ENCODE data around the gene SLC25A11.

The SLC25A11 gene

DNA sequence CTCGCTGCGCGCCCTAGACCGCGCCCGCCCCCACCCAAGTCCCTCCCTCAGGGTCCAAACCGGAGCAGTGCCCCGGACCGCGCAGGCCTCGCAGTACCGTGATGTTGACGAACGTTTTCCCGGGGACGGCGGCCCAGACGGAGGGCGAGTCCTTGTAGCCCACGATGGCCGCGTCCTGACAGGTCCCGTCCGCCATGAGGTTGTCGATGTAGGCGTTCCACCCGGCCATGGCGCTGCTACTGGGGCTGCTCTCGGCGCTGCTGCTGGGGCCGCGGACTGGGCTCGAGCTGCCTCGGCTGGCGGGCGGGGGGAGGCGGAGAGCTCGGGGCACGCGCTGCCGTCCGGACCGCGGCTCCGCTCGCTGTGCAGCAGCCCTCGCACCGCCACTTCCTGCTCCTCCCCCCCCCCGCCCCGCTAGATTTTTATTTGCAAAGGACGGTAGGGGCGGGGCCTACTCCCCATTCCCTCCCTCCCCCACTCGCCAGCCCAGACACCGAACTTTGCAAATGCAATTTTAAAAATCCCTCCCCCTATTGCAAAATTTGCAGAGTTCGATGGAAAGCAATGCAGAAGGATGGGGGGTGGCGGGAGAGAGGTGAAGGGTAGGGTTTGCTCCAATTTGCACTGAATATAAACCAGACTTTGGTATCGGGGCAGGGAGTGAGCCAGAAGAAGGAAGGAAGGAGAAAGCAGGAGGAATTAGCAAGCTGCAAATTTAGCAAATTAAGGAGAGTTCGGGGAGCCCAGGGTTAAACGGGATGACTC is 8.5 kb upstream of the SLC25A11 start, which contains the start of gene PFN1:
PFN1 (minus strand) TSS at position 365 of the 765 bp plus-strand sequence; CDS start at position 229, 136 bp downstream.
- H3K18ac ChIP-seq (ENCODE audit: low read length) = peak within 1 kb of the TSS; percentile 96
- H4K8ac ChIP-seq (ENCODE audit: low read depth, low read length) = peak within 1 kb of the TSS; percentile 98
- peak within 1 kb of the TSS; percentile 95 for H3K14ac ChIP-seq (ENCODE audit: low read length)
- peak within 1 kb of the TSS; percentile 99 for H2AK5ac ChIP-seq (ENCODE audit: low read length)
- H4K91ac ChIP-seq (ENCODE audit: low read depth, low read length) = peak within 1 kb of the TSS; percentile 100
- peak within 1 kb of the TSS; percentile 97 for H4K12ac ChIP-seq (ENCODE audit: low read depth, low read length)
- peak within 1 kb of the TSS; percentile 99 for H2BK5ac ChIP-seq (ENCODE audit: low read depth, low read length, poor library complexity)
- H3K36me3 ChIP-seq (ENCODE audit: control insufficient read depth in 1 of 2, insufficient read depth in 2 of 2, low read length in 2 of 2) = peaks cover 23 to 35% of the 10 kb centered on the region in 2 experiments
- no peaks in the 10 kb centered on the region for H3K27me3 ChIP-seq (ENCODE audit: insufficient read depth, low read length)
- H2BK12ac ChIP-seq (ENCODE audit: low read length) = peak within 1 kb of the TSS; percentile 61
- H3K4ac ChIP-seq (ENCODE audit: low read depth, low read length) = peak within 1 kb of the TSS; percentile 96
- peak within 1 kb of the TSS; percentile 47 for H2AFZ ChIP-seq (ENCODE audit: insufficient read depth, low read length, poor library complexity)
- peak within 1 kb of the TSS; percentile 100 for H3K27ac ChIP-seq (ENCODE audit: low read depth, low read length)
- peaks cover 26% of the 10 kb centered on the region for H3K79me2 ChIP-seq (ENCODE audit: control insufficient read depth, insufficient read depth, low read length, poor library complexity)
- no CpG with 5 or more reads among the region's 59 CpGs for WGBS (ENCODE audit: extremely low coverage, insufficient coverage, insufficient read length)
- peak; percentile 83 to 96 for DNase-seq
- H3K79me1 ChIP-seq (ENCODE audit: low read length) = peaks cover 30% of the 10 kb centered on the region
- peak within 1 kb of the TSS; percentile 99 for H2BK120ac ChIP-seq (ENCODE audit: insufficient read depth, low read length, poor library complexity)
- peak within 1 kb of the TSS; percentile 91 for H3K4me2 ChIP-seq (ENCODE audit: low read length)
- peaks cover 28 to 39% of the 10 kb centered on the region in 2 experiments for H3K4me1 ChIP-seq (ENCODE audit: control insufficient read depth in 1 of 2, insufficient read depth in 2 of 2, low read length in 2 of 2)
- H3K9ac ChIP-seq (ENCODE audit: low read length) = peak within 1 kb of the TSS; percentile 98
- H3K23ac ChIP-seq (ENCODE audit: low read length) = no peak within 1 kb of the TSS
- peak within 1 kb of the TSS; percentile 100 for H3K4me3 ChIP-seq (ENCODE audit: low read depth, low read length)
- peaks cover 1% of the 10 kb centered on the region for H3K9me3 ChIP-seq (ENCODE audit: insufficient read depth, low read depth, low read length)

DNA sequence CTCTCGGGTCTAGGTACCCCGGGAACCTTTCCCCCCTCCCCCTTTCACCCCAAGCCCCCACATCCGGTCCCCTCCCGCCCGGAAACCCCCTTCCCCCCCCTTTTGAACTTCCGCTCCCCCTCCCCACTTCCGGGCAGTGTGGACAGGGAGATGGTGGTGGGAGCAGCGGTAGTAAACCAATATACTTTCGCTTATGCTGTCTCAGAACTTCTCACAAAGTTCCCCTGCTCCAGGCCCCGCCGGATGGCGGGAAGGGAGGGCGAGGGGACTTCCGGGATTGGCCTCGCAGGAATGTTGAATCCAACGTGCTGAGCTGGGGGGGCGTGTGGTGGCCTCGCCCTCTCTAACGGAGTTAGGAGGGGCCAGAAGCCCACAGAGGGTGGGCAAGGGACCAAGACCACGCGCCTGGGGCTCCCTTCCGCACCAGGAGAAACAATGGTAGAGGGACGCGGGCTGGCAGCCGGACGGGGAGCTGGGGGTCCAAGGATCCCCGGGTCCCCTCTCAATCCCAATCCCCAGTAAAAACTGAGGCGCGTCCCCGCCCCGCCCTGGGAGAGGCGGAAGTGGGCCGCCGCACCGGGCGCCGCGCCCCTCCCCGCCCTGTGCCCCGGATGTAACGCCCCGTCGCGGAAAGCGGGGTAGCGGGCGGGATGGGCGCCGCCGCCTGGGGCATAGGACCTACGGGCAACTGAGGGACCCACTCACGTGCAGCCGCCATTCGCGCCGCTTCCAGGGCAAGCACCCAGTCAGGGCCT is 7.7 kb upstream of the SLC25A11 start:
- Histone ChIP-seq H4K91ac (ENCODE audit: low read depth, low read length) (peak overlapping the region; percentile 95), H3K23ac (ENCODE audit: low read length) (no peak overlapping the region), H3K4me3 (ENCODE audit: low read depth, low read length) (peak overlapping the region; percentile 100), H4K8ac (ENCODE audit: low read depth, low read length) (peak overlapping the region; percentile 88), H3K79me1 (ENCODE audit: low read length) (peaks cover 30% of the 10 kb centered on the region), H2BK12ac (ENCODE audit: low read length) (no peak overlapping the region), H3K18ac (ENCODE audit: low read length) (peak overlapping the region; percentile 96), H3K9me3 (ENCODE audit: insufficient read depth, low read depth, low read length) (peaks cover 1% of the 10 kb centered on the region), H2BK120ac (ENCODE audit: insufficient read depth, low read length, poor library complexity) (peak overlapping the region; percentile 96), H3K79me2 (ENCODE audit: control insufficient read depth, insufficient read depth, low read length, poor library complexity) (peaks cover 26% of the 10 kb centered on the region), H3K4me1 (ENCODE audit: control insufficient read depth in 1 of 2, insufficient read depth in 2 of 2, low read length in 2 of 2) (peaks cover 28 to 38% of the 10 kb centered on the region in 2 experiments), H3K27me3 (ENCODE audit: insufficient read depth, low read length) (no peaks in the 10 kb centered on the region), H3K4ac (ENCODE audit: low read depth, low read length) (peak overlapping the region; percentile 96), H2AFZ (ENCODE audit: insufficient read depth, low read length, poor library complexity) (peak overlapping the region; percentile 47), H3K14ac (ENCODE audit: low read length) (peak overlapping the region; percentile 95), H3K36me3 (ENCODE audit: control insufficient read depth in 1 of 2, insufficient read depth in 2 of 2, low read length in 2 of 2) (peaks cover 31 to 42% of the 10 kb centered on the region in 2 experiments), H3K4me2 (ENCODE audit: low read length) (peak overlapping the region; percentile 93), H2BK5ac (ENCODE audit: low read depth, low read length, poor library complexity) (peak overlapping the region; percentile 97), H4K12ac (ENCODE audit: low read depth, low read length) (peak overlapping the region; percentile 97), H2AK5ac (ENCODE audit: low read length) (peak overlapping the region; percentile 99), H3K9ac (ENCODE audit: low read length) (peak overlapping the region; percentile 98), H3K27ac (ENCODE audit: low read depth, low read length) (peak overlapping the region; percentile 100)
- peak; percentile 44 to 60 for DNase-seq
- no CpG with 5 or more reads among the region's 56 CpGs for WGBS (ENCODE audit: extremely low coverage, insufficient coverage, insufficient read length)

DNA sequence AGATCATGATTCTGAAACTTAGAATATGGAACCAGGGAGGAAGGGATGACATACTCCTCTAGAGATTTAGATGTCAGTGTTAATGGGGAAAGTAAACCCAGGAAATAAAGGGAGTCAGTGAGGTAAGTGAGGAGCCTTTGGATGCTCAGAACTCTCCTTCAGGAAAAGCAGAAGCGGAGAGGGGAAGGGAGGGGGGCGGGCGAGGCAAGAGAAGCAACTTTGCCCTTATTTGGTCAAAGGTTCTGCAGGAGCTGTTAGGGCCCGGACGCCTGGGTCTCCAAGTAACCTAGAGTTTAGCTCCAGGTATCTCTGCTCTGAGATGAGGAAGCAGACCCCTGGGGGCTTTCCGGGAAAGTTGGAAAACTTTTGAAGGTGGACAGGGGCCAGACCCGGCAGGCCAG is 7.2 kb upstream of the SLC25A11 start:
- WGBS (ENCODE audit: extremely low coverage, insufficient coverage, insufficient read length) = no CpG with 5 or more reads among the region's 7 CpGs
- Histone ChIP-seq H3K4ac (ENCODE audit: low read depth, low read length) (peak overlapping the region; percentile 68), H3K9ac (ENCODE audit: low read length) (peak overlapping the region; percentile 80), H3K36me3 (ENCODE audit: control insufficient read depth in 1 of 2, insufficient read depth in 2 of 2, low read length in 2 of 2) (peaks cover 37 to 48% of the 10 kb centered on the region in 2 experiments), H3K4me3 (ENCODE audit: low read depth, low read length) (peak overlapping the region; percentile 100), H2BK5ac (ENCODE audit: low read depth, low read length, poor library complexity) (no peak overlapping the region), H3K9me3 (ENCODE audit: insufficient read depth, low read depth, low read length) (peaks cover 1% of the 10 kb centered on the region), H4K12ac (ENCODE audit: low read depth, low read length) (no peak overlapping the region), H3K79me1 (ENCODE audit: low read length) (peaks cover 30% of the 10 kb centered on the region), H2BK120ac (ENCODE audit: insufficient read depth, low read length, poor library complexity) (no peak overlapping the region), H3K18ac (ENCODE audit: low read length) (no peak overlapping the region), H4K8ac (ENCODE audit: low read depth, low read length) (no peak overlapping the region), H3K4me1 (ENCODE audit: control insufficient read depth in 1 of 2, insufficient read depth in 2 of 2, low read length in 2 of 2) (peaks cover 28 to 38% of the 10 kb centered on the region in 2 experiments), H2BK12ac (ENCODE audit: low read length) (no peak overlapping the region), H4K91ac (ENCODE audit: low read depth, low read length) (no peak overlapping the region), H3K4me2 (ENCODE audit: low read length) (peak overlapping the region; percentile 93), H3K27ac (ENCODE audit: low read depth, low read length) (peak overlapping the region; percentile 76), H2AFZ (ENCODE audit: insufficient read depth, low read length, poor library complexity) (no peak overlapping the region), H2AK5ac (ENCODE audit: low read length) (no peak overlapping the region), H3K27me3 (ENCODE audit: insufficient read depth, low read length) (no peaks in the 10 kb centered on the region), H3K23ac (ENCODE audit: low read length) (no peak overlapping the region), H3K79me2 (ENCODE audit: control insufficient read depth, insufficient read depth, low read length, poor library complexity) (peaks cover 26% of the 10 kb centered on the region), H3K14ac (ENCODE audit: low read length) (no peak overlapping the region)
- DNase-seq = peak in 1 of 2 donors; percentile 21

DNA sequence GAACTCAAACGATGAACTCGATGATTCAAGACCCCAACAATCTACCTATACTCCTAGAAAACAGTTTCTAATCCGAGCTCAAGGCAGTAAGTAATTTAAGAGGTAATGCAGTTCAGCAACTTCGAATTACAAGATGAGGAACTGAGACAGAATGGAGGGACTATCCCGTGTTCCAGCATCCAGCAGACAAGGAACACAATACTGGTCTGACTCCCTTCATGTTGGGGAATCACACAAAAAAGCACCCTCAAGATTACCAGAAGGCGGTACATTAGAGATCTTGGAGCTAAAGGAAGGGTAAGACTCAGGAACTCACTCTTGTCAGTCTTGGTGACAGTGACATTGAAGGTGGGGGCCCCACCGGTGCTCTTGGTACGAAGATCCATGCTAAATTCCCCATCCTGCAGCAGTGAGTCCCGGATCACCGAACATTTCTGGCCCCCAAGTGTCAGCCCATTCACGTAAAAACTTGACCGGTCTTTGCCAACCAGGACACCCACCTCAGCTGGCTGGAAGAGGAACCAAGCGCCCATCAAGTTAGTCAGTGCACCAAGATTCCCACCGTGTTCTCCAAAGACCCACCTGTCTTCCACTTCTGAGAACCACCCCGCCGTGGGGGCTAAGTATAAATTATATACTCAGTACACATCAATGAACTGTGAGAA is 6.6 kb upstream of the SLC25A11 start:
- Histone ChIP-seq H2BK120ac (ENCODE audit: insufficient read depth, low read length, poor library complexity) (no peak overlapping the region), H2AFZ (ENCODE audit: insufficient read depth, low read length, poor library complexity) (no peak overlapping the region), H3K4me2 (ENCODE audit: low read length) (peak overlapping the region; percentile 93), H3K14ac (ENCODE audit: low read length) (no peak overlapping the region), H4K91ac (ENCODE audit: low read depth, low read length) (no peak overlapping the region), H3K27me3 (ENCODE audit: insufficient read depth, low read length) (no peaks in the 10 kb centered on the region), H2BK12ac (ENCODE audit: low read length) (no peak overlapping the region), H3K79me1 (ENCODE audit: low read length) (peaks cover 30% of the 10 kb centered on the region), H3K23ac (ENCODE audit: low read length) (no peak overlapping the region), H4K12ac (ENCODE audit: low read depth, low read length) (no peak overlapping the region), H3K36me3 (ENCODE audit: control insufficient read depth in 1 of 2, insufficient read depth in 2 of 2, low read length in 2 of 2) (peaks cover 37 to 49% of the 10 kb centered on the region in 2 experiments), H2AK5ac (ENCODE audit: low read length) (no peak overlapping the region), H3K9ac (ENCODE audit: low read length) (peak overlapping the region; percentile 77), H3K4ac (ENCODE audit: low read depth, low read length) (peak overlapping the region; percentile 71), H3K4me3 (ENCODE audit: low read depth, low read length) (peak overlapping the region; percentile 64), H3K27ac (ENCODE audit: low read depth, low read length) (peak overlapping the region; percentile 35), H2BK5ac (ENCODE audit: low read depth, low read length, poor library complexity) (no peak overlapping the region), H3K79me2 (ENCODE audit: control insufficient read depth, insufficient read depth, low read length, poor library complexity) (peaks cover 26% of the 10 kb centered on the region), H3K18ac (ENCODE audit: low read length) (no peak overlapping the region), H3K9me3 (ENCODE audit: insufficient read depth, low read depth, low read length) (peaks cover 1% of the 10 kb centered on the region), H3K4me1 (ENCODE audit: control insufficient read depth in 1 of 2, insufficient read depth in 2 of 2, low read length in 2 of 2) (peaks cover 28 to 37% of the 10 kb centered on the region in 2 experiments), H4K8ac (ENCODE audit: low read depth, low read length) (no peak overlapping the region)
- DNase-seq = peak in 1 of 2 donors; percentile 16
- WGBS (ENCODE audit: extremely low coverage, insufficient coverage, insufficient read length) = no CpG with 5 or more reads among the region's 16 CpGs

Data from trophoblast cell (in vitro differentiated cells and primary cell).